ENCODE results near the gene TPH2.

The TPH2 gene

GRCh38 chr12:72037006-72037795 is 98.6 kb downstream of the TPH2 start:
- no peak for DNase-seq

GRCh38 chr12:72041811-72042210 is 103.2 kb downstream of the TPH2 start:
- no peak for DNase-seq

GRCh38 chr12:72053604-72054003 is 115.0 kb downstream of the TPH2 start:
- DNase-seq, result no peak

GRCh38 chr12:72054511-72054910 is 115.9 kb downstream of the TPH2 start:
- DNase-seq, result no peak

DNA sequence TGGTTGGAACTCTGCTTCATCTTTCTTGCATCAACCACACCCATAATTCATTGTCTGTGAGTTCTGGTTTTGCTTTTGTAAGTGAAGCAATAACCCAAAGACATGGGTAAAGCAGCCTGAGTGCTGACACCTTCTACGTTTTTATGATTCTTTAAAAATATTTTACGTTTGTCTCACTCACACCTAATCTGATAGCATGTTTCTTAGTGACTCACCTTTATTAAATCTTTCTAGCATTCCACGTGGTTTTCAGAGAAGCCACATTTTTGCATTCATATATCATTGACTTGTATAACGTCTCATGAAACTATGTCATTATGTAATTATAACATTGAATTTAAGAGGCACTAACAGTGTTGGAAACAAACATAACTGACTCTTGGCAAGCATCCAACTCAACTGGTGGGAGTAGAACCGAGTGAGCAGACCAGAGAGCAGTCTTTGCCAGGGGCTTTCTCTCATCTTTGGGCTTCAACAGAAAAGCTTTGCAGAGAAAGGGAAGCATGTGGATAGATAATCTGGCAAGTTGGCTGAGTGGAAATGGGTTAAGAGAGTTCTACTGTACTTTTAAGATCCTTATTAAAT is 118.8 kb downstream of the TPH2 start:
- no peak for DNase-seq

DNA sequence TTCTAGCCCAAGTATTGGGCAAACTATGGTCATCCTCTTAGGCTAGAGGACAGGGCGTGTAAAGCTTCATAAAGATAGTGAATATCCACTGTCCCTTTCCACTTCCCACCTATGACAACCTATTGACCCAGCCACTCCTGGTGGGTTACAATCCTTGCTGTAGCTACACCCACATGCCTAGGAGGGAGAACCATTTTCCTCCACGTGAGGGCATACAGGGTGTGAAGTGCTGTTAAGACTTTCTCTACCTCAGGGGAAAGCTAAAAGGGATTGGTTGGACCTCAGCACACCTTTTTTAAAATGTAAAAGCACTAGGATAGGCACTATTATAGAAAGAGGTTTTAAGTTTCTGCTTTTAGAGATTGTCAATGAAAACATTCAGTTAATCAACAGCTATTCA is 124.4 kb downstream of the TPH2 start:
- no peak for DNase-seq

DNA sequence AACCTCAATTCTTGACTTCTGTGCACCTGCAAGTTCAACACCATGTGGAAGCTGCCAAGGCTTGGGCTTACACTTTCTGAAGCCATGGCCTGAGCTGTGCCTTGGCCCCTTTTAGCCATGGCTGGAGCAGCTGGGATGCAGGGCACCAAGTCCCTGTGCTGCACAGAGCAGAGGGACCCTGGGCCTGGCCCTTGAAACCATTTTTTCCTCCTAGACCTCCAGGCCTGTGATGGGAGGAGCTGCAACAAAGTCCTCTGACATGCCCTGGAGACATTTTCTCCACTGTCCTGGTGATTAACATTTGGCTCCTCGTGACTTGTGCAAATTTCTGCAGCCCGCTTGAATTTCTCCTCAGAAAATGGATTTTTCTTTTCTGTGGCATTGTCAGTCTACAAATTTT is 132.4 kb downstream of the TPH2 start:
- DNase-seq, result no peak

- no peak for DNase-seq
Measured at GRCh38 chr12:72072592-72073212, 134.1 kb downstream of the TPH2 start.

- DNase-seq, result no peak
Measured at GRCh38 chr12:72074065-72074464, 135.4 kb downstream of the TPH2 start.

DNA sequence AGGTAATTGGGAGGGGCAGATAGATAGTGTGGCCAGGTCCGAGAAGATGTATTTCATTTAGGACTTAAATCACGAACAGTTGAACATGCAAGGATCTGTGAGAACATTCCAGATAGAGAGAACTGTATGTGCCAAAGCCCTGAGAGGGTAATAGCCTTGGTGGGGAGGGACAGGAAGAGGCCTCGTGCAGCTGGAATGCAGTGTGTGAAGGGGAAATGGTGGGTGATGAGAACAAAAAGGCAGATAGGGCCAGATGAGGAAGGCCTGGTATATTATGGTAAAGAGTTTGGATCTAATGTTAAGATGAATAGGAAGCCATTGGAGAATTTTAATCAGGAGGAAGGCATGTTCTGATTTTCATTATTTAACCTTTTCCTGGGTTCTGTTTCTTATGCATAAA is 136.3 kb downstream of the TPH2 start:
- no peak for DNase-seq

DNA sequence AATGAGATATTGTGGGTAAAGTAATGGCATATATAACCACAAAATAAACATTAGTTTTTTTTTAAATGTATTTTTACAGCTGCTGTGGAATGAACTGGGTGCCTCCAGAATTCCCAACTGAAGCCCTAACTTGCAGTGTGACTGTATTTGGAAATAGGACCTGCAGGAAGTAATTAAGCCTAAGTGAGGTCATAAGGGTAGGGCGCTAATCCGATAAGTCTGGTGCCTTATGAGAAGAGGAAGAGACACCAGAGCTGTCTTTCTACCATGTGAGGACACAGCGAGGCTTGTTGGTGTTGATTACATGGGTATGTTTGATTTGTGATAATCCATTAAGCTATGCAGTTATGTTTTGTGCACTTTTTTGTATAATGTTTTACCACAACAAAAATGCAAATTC is 136.8 kb downstream of the TPH2 start:
- DNase-seq, result no peak

DNA sequence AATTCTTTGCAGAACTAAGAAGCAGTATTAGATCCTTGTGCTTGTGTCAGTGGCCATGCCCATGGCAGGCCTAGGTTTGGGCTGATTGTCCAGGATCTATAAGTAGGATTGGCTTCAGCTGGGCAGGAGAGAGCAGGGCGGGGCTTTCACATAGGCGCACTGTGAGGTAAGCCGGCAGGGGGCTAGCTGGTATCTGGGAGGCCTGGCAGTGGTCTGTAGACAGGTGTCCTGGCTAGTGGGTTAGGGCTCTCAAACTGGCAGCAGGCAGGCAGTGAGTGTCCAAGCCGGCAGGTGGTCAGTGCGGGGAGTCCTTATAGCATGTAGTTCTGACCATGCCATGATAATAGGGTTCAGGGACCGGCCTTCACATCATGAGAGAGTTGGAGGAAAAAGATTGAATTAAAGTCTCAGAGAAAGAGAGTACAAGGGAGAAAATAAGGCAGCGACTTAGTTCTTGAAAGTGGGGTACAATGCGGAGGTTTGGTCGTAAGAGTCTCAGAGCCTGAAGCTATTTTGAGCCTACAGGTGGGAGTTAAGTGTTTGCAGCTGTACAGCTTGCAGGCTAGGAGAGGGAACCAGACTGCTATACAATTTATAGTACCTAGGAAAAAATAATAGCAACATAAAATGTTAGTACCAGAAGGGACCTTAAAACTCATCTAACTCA is 137.4 kb downstream of the TPH2 start:
- no peak for DNase-seq

DNA sequence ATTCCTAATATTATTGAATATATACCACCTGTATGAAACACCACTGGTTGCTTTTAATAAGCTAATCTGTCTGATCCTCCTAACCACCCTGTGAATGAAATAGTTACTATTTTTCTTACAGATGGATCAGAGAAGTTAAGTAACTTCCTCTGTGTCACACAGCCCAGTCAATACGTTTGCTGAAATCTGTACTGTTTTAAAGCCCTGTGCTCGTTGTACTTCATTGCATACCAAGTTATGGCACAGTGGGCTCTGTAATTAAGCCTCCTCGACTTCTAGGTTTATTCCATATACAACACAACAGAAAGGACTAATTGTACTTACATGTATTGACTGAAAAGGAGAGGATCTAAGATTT is 137.9 kb downstream of the TPH2 start:
- no peak for DNase-seq

GRCh38 chr12:72077111-72077820 is 138.6 kb downstream of the TPH2 start:
- no peak for DNase-seq

- DNase-seq, result no peak
Measured at GRCh38 chr12:72081777-72082176, 143.1 kb downstream of the TPH2 start.

All from stimulated activated naive CD4-positive, alpha-beta T cell (primary cell).